HG02884 (cell line): ENCODE data around the gene CDK11B.
"Not testable (repeated sequence)": the region's sequence is repeated elsewhere in the genome, so short reads cannot be mapped to it uniquely, and the experiment has no call there.

Experiments used
- ATAC-seq: cut with Tn5 transposase; IDR thresholded peaks from one replicate; pipeline ENCODE4 v1.9.1; 2021; ENCODE audit warnings: mild to moderate bottlenecking, moderate library complexity; ENCODE audit not compliant: unreplicated experiment

Gene CDK11B

DNA sequence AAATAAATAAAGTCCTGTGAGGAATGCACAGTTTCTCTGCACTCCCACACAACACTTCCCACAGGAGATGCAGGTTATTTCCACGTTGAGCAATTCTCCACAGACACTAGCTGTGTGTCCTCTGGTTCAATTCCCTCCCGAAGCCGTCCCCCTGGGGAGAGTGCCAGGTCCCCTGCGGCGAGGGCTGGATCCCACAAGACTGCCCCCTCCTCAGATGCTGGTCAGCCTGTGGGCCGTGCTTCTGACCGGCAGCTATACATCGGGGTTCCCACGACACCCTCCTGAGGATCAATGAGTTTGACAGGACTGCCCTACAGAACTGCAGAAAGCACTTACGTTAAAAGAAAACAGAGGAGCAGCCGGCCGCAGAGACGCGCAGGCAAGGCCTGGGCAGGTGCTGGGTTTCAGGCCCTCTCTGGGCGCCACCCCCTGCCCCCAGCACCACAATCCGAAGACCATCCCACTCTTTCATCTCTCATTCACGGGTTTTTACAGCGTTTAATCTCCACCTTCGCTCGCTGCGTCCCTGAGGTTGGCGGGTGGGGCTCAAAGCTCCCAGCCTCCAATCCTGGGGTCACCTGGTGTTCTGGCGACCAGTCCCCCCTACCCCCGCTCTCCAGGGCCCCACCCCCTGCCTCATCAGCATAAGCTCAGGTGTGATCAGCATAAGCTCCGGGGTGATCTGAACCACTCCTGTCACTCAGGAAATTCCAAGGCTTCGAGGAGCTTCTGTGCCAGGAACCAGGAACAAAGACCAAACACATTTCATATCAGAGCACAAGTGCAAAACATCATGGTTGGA is 24.5 kb upstream of the CDK11B start:
- ATAC-seq = no peak

DNA sequence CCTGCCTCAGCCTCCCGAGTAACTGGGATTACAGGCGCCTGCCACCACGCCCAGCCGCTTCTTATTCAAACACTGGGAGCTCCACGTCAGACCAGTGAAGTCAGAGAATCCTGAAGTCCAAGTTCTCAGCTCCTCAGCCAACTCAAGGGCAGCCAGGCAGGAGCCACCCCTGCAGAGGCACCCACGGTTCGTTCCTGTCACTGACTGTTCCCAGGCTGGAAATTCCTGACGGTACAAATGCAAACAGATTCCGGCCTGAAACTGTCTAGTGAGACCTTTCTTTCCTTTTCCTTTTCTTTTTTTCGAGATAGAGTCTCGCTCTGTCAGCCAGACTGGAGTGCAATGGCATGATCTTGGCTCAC is 22.1 kb upstream of the CDK11B start:
- no peak for ATAC-seq

DNA sequence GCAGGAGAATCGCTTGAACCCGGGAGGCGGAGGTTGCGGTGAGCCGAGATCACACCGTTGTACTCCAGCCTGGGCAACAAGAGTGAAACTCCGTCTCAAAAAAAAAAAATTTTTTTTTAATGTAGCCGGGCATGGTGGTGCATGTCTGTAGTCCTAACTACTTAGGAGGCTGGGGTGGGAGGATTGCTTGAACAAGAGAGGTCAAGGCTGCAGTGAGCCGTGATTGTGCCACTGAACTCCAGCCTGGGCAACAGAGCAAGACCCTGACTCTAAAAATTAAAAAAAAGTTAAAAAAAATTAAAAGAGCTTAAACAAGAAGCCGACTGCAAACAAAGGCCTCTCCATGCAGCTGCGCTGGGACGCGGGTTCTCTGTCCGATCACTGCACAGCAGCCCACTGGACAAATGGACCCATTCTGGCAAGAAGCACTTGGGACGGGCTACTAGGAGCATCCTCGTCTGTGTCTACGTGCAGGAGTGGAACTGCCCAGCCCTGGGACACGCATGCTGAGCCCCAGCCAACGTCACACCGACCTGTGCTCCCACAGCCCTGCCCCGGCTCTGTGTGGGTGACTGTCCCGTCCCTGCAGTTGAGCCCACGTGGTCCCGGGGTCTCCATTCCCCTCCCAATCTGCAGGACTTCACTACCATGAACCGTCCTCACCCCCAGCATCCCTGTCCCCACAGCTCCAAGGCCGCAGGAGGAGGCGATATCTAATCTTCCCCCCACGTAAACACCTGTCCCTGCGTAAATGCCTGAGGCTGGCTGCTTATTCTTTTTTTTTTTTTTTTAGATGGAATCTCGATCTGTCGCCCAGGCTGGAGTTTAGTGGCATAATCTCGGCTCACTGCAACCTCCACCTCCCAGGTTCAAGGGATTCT is 21.5 kb upstream of the CDK11B start:
- no peak for ATAC-seq

DNA sequence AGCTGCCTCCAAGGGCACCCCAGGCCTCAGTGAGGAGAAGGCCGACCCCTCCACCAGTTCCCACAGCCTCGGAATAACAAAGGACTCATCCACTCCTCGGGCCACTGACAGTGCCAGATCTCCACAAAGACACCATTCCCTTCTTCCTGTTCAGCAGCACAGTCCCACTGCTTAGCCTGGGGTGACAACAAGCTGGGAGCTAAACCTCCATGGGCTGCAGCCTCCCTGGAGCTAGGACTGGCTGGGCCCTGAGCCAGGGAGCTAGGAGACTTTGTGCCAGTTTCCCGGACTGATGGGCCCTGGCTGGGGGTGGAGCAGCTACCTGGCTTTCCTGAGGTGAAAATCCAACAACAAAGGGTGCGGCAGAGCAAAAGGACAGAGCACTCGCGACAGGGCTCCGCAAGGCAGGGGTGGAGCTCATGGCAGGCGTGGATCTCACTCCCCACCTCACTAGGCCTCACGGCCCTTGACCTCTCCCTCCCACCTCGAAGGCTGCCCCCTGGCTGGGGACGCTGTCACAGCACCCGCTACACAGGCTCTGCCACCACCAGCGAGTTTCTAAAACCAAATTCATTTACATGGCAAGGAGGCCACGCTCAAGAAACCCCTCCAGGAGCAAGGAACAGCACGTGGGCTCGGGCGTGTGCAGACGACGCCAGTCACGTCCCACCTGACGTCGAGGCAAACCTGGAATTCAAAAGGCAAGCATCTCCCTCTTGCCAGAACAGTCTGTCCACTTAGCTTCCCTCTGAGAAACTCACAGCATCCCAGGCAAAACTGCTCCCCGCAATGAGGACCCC is 20.0 kb upstream of the CDK11B start:
- no peak for ATAC-seq

DNA sequence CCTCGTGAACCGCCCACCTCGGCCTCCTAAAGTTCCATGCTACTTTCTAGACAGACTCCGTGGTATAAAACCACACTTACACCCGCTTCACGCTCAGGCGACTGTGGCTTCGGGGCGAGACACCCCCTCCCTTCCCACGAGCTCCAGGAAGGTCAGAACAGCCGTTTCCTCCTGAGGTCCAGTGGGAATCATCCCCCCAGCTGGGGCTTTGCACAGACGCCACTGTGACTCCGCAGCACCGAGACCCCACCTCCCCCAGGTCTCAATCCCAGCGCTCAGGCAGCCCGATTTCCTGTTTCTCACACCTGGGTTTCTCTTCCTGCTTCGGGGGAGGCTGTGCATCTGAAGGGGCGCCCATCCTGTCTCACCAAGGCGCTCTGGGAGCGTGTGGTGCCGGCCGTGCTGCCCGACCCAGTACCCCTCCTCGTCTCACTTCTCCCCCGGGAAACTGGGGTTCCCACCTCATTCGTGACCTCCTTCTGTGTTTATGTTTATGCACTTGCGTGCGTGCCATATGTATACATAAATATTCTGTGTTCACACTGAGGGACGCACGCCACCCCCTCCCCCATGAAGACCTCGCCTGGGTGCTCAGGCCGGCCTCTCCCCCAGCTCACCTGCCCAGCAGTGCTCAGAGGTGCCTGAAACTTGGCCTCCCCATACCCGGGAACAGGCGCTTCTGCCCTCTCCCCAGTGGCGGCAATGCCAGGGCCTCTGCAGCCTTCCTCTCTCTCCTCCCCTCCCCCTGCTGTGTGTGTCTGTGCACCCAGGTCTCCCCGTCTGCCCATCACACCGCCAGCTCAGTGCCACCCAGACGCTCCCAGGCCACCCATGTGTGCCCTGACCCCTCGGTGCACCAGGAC is 19.1 kb upstream of the CDK11B start:
- peak; percentile 54 for ATAC-seq

DNA sequence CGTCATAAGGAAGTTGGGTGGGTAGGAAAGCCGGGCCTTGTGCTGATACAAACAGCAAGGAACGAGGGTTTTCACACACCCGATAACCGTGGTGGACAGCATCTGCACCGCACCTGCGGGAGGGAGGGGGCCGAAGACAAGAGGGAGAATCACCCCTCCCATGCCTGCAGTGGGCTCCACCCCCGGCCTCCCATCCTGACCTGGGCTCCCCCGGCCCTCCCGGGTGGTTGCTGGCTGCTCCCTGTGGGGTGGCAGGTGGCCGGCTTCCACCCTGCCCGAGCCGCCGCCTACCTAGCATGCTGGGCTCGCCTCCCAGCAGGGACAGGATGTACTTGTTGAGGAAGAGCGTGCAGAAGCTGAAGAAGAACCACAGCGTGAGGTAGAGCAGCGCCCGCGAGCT is 17.3 kb upstream of the CDK11B start:
- ATAC-seq = not testable (repeated sequence)

DNA sequence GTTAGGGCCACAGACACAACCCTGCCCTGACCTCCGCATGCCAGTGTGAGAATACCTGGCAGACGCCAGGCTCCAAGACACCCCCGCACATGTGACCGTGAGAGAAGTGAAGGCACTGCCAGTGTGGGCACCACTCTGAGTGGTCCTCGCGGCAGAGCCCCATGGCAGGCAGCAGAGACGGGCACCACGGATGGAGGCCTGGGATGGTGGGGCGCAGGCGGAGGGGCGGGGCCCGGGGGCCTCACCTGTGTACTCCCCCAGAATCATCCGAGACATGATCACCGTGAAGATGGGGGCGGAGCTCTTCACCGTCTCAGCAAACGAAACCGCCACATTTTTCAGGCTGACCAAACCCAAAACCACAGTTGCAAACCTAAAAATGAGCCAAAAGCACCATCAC is 16.4 kb upstream of the CDK11B start:
- ATAC-seq = not testable (repeated sequence)

DNA sequence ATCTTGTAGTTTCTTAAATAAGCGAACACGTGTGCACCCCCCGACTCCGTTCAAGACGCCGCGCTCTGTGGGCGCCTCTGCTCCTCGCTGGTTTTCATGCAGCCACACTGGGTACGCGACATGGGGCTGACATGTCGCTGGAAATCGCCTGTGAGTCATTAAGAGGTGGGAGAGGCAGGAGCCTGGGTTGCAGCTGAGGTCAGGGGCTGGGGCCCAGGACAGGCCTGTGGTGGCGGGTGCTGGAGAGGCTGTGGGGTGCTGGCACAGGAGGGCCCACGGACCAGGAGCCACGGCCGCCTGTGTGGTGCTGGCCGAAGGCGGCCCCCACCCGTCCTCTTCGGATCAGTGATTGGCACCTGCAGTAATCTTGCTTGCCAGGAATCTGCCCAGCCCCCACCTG is 16.0 kb upstream of the CDK11B start:
- ATAC-seq = not testable (repeated sequence)

DNA sequence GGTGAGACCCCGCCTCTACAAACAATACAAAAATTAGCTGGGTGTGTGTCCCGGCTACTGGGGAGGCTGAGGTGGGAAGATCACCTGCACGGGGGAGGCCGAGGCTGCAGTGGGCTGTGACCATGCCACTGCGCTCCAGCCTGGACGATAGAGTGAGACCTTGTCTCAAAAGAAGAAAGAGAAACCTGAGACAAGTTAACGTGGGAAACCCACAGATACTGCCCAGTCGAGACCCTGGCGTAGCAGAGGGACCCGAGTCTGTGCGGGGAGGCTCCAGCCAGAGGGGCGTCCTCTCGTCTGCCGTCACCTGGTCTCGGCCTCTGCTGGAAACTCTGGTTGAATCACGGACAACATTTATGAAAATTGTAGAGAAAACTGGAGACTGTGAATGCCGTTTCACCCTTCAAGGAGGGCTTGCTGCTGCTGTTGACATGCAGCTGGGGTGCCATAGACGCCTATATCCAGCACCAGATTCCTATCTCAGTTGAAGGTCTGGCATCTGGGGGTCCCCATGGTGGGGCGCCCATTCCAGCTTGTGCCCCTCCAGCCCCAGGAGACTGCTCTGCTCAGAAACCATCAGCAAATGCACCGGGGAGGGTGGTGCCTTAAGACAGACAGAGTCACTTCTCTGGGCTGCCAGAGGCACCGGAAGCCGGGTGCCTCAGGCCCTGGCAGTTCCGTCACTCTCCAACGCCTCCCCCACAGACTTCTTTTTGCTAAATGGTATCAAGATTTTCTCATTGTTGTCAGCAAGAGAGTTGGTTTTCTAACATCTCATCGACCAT is 13.6 kb upstream of the CDK11B start:
- ATAC-seq = no peak

DNA sequence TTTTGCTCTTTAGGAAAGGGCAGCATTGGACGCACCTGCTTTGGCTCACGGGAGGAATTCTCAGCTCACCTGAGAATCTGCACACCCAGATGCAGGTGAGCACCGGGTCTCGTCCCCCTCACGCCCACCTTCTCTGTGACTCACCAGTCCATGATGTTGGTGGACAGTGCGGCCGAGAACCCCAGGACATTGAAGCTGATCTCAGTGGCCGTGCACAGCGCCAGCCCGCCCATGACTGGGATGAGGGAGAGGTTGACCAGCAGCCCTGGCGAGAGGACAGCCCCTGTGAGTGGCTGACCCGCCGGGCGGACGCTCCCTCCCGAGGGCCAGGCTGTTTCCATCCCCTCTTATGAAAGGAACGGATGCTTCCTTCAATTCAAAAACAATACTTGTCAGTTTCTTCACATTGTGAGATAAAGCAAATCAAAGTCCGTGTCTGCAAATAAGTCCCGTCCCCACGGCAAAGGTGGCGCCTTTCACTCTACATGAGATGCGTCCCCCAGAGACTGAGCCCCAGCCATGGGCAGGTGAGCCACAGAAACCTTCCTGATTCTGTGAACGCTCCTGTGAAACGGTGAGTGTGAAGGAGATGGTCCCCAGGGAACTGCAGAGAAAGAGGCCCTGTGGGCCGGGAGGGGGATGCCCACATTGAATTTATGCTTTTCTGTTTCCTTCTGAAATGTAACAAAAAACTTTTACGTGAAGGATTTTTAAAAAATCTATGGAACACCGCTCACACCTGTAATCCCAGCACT is 12.7 kb upstream of the CDK11B start:
- no peak for ATAC-seq

DNA sequence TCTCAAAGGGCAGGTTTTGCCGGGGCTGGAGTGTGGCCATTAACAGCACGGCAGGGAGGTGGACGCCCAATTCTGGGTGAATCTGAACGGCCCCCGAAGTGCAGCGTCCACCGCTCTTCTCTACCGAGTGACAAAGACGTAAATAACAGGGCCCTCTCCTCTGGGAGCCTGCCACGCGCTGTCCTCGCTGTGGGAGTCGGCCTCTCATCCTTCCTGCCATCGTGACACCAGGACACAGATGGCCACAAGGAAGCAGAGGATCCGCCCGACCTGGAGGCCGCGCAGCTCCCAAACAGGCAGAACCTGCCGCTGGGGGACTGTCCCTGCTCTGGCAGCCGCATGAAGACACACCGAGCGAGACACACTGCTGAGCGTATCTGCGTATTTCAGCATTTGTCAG is 12.1 kb upstream of the CDK11B start:
- ATAC-seq = no peak

DNA sequence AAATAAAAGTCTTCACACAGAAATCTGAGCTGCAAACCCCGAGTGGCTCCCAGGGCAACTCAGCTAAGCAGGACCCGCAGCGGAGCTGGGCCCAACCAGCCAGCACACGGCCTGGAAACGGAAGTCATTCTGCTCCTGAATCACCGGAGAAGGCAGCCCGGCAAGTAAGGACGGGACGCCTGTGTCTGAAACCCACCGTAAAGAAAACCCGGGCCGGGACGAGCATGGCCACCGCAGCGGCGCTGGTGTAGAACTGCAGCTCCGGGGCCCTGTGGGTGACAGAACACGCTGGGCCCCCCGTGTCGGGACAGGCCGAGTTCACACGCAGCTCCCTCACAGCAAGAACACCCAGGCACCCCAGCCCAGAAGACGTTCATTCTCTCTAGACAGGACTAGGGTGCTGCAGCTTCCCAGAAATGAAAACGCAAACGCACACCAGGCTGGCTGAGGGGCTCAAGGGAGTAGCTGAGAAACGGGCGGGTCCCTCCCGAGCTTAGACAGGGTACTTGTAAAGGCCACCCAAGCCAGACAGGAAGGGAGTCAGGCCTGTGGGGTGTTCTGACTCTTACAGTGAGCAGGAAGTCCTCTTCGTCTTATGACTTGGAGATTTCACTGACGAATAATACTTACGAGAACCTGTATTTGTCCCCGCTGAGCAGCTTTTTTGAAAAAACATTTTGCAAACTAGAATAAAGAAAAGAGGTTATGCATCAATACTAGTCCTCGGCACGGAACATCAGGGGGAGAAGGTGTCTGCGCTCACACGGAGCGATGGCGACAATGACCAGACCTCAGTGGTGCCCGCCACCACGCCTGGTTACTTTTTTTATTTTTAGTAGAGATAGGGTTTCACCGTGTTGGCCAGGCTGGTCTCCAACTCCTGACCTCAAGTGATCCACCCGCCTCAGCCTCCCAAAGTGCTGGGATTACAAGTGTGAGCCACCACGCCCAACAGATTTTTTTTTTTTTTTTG is 10.9 kb upstream of the CDK11B start:
- no peak for ATAC-seq

DNA sequence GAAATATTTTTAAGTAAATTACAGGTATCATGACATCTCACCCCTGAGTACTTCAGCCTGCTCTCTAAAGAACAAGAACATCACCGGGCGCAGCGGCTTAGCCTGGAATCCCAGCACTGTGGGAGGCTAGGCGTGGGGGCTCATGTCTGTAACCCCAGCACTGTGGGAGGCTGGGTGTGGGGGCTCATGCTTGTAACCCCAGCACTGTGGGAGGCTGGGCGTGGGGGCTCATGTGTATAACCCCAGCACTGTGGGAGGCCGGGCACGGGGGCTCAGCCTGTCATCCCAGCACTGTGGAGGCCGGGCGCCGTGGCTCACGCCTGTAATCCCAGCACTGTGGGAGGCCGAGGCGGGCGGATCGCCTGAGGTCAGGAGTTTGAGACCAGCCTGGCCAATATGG is 7.7 kb upstream of the CDK11B start:
- ATAC-seq = no peak

DNA sequence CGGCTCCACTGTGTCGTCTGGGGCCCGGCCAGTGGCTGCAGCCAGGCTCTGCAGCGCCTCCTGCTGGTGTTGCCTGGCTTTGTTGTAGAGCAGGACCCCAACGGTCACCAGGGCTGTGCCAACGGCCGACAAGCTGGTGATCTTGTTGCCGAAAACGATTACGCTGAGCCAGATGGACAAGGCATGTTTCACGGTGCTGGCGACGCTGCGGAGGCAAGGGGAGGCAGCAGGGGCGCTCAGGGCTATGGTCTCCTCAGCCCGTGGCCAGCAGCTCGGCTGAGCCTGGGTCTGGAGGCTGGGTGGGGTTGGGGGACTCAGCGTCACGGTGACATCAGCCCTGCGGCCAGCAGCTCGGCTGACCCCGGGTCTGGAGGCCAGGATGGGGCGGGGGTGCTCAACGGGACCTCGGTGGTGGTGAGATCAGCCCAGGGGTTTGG is 7.0 kb upstream of the CDK11B start:
- ATAC-seq = no peak

DNA sequence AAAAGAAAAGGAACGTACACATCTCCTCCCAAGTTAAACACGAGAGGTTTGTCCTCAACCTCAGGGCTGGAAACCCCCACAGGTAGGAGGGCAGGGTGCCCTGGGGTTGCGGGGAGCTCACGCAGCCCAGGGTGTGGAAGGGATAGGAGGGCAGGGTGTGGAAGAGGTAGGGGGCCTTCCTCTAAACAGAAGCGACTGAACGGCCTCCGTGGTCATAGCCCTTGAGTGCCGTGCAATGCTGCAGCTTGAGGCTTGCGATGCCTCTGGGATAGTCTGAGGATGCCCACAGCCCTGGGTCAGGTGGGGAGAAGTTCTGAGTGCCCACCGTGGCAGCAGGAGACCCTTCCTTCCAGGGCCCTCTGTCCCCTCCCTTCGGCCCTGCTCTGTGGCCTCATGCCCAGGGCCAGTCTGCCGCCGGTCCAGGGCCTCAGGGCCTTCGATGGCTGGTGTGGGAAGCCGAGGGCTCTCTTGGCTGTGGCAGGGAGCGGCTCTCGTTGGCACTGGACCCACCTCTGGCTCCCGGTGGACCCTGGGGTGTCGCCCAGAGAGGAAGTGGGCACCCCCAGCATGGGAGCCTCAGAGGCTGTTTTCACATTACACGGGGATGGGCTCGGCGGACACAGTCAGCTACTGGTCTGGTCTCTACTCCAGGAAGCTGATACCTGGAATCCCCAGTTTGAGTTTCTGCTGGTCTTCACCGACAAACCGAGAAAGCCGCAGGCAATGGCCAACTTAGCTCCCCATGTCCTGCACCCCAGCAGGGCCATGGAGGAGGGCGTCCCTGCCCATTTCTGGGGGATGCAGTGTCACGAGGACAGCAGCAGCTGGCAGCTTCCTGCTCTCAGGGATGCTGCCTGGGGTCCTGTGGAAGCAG is 6.4 kb upstream of the CDK11B start:
- ATAC-seq = no peak

DNA sequence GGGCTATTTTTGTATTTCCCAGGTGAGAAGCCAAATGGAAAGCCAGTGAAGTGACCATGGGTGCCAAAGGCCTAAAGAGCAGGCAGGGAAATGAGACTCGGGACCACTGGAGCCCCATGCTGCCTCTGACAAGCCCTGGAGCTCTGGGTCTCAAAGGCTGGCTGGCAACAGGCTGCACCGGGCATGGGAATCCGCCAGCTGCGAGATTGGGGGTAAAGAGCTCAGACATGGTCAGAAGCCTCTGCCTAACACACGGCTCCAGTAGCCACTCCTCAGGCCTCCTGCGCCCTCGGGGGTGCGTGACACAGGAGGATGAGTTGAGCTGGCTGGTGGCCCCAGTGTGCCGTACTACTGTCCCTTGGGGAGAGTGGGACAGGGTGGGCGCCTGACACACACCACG is 5.5 kb upstream of the CDK11B start:
- ATAC-seq = not testable (repeated sequence)
